Globus pallidus (tissue), 1 donor: ENCODE data around the gene AUTS2.

ENCODE experiments used
- DNase-seq: peaks from one replicate; pipeline ENCODE4 v3.0.0-alpha.2; 2015; ENCODE audit warnings: low spot score

The AUTS2 gene

DNA sequence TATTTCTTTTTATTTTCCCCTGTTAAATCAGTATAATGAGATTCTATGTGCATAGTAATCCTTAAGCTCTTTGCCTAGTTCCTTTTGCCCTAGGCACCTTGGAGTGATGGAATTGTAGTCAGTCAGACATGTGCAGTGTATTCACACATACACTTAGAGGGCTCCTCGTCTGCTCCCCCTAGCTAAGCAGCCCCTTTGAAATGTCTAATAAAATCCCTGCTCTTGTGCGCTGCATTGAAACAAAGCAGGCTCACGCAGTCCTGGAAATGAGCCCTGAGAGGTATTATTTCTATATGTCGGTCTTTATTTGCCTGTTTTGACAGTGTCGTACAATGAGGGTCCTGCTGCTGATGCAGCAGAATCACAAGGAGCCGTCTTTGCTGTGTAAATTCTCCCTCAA is 258.7 kb downstream of the AUTS2 start:
- DNase-seq = no peak

- DNase-seq = no peak
These were observed 260.2 kb downstream of the AUTS2 start for GRCh38 chr7:69858471-69858870.

DNA sequence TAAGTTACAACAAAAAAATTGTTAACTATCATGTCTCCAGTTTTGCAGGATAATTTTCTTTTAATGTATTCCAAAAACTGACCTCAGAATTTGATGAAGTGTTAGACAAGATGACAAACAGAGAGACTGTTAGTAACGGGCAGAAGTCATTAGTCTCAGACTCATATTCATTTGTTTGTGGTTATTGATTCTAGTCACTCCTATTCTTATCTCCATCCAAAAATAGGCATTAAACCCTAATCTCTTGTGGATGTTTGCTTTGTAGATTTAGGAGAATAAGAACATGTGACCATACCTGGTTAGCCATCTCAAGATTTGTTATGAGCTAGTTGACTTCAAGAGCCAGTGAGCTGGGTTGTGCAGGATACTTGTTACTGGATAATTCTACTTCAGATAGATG is 261.1 kb downstream of the AUTS2 start:
- DNase-seq = no peak

GRCh38 chr7:69860486-69860885 is 262.2 kb downstream of the AUTS2 start:
- no peak for DNase-seq

GRCh38 chr7:69860941-69861622 is 262.8 kb downstream of the AUTS2 start:
- no peak for DNase-seq

DNA sequence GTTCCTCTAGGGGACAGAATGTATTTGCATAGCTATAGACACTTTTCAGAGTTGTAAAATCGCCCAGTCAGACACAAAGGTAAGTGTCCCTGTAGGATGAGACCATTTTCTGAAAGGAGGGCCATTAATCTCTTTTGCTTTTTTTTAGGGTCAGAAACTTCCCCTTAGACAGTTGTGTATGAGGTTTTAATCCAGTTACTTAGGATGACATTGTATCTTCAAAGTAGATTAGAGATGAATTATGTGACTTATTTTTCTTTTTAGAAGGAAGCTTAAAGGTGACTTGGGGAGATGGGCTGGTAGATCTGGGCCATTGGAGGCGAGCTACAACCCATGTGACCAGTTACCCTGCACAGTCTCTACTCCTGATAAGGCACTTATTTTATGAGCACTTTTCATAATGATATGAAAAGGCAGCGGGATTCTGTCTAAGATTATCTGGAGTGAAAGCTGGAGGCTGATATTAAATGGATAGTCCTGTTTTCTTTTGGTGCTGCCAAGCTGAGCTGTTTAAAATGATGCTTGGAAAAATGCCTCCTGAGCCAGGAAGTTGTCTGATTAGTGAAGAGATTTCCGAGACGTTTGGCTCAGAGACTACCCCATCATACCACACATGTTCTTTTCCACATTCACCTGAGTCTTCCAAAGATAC is 264.3 kb downstream of the AUTS2 start:
- DNase-seq = no peak

DNA sequence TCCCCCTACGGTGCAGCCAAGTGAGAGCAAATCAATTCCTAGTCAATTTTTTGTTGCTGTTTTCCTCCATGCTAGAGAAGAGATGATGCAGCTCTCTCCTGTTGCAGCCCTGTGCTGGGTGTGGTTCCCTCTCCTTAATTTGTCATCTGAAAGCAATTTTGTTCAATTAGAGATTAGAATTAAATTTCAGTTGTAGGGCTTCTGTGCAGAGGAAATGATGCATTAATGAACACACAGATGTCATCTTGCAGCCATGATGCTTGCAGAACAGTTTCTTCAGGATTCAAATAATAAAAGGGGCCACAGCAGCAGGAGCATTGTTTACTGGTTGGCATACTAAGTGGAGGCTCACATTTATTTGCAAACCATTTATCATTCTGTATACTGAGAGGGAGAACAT is 266.0 kb downstream of the AUTS2 start:
- no peak for DNase-seq

GRCh38 chr7:69864822-69865221 is 266.5 kb downstream of the AUTS2 start:
- DNase-seq = no peak

- DNase-seq = no peak
These were observed 270.6 kb downstream of the AUTS2 start for GRCh38 chr7:69868921-69869320.

DNA sequence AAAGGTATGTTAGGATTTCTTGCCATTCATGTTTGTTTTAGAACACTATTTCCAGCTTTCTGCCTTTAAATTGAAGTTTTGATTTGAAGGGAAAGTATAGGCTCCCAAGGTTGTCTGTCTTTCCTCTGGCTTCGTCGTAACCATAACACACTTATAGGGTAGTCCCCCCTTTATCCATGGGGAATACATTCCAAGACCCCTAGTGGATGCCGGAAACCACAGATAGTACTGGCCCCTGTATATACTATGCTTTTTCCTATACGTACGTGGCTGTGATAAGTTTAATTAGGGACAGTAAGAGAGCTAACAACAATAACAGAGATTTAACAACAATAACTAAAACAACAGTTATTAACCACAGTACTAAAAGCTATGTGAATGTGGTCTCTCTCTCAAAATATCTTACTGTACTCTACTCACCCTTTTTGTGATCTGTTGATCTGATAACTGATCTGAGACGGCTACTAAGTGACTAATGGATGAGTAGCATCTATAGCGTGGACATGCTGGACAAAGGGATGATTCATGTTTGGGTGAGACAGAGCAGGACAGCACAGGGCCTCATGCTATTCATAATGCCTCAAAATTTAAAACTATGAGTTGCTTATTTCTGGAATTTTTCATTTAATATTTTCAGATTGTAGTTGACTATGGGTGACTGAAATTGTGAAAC is 273.1 kb downstream of the AUTS2 start:
- peak; percentile 9 for DNase-seq

- DNase-seq = no peak
These were observed 273.8 kb downstream of the AUTS2 start for GRCh38 chr7:69871886-69872569.

GRCh38 chr7:69873512-69873911 is 275.2 kb downstream of the AUTS2 start:
- no peak for DNase-seq

DNA sequence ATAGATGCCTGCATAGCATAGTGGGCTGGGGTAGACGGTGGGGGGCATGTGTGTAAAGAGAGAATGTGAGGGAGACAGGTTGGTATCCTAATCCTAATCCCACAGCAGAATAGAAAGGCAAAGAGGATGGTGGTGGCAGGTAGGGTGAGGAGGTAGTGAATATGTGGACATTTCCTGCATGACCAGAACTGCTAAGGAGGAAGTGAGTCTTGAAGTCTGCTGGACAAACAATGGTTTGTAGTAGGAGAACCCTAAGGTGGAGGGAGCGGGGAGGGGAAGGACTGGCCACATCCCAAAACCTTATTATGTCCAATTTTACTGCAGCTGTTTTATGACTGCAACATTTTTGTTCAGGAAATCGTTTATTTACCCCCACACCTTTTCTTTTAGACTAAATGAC is 279.7 kb downstream of the AUTS2 start:
- no peak for DNase-seq

DNA sequence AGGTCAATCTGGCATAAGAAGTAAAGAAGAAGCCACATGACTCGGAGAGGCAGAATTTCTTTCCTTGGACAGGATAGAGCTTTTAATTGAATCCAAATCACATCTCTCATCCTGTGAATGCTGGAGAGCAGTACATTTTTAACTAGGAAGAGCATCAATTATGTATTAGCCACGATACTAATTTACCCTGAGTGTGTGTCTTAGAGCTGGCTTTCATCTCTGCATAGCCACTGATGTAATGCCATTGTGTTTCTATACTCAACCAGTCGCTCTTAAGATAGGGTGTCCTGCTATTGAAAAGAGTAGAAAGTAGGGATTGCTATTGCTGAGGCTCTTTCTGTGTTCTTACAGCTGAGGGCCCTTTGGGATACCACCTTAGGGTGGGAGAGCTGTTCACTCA is 280.3 kb downstream of the AUTS2 start:
- no peak for DNase-seq

GRCh38 chr7:69879989-69880388 is 281.7 kb downstream of the AUTS2 start:
- DNase-seq = no peak

DNA sequence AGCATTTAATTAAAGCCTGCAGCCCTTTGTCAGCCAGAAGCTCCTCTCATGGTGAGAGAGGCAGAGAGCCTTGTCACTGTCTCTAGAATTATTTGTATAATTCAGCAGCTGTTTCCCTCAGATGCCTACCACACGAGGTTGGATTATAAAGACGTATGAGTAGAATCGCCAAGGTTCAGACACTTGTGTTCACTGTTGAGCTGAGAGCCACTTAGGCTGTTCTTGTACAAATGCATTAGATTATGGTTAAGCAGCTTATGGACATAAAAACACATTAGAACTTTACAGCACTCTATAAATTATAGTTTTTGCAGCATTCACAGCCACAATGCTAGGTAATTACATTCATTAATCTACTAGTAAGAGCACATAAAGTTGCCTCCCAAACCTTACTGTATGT is 282.6 kb downstream of the AUTS2 start:
- DNase-seq = no peak

GRCh38 chr7:69882269-69882668 is 284.0 kb downstream of the AUTS2 start:
- no peak for DNase-seq

GRCh38 chr7:69883399-69883891 is 285.2 kb downstream of the AUTS2 start:
- no peak for DNase-seq

- DNase-seq = peak; percentile 17
These were observed 287.2 kb downstream of the AUTS2 start for GRCh38 chr7:69885431-69885830.

GRCh38 chr7:69889338-69889975 is 291.2 kb downstream of the AUTS2 start:
- no peak for DNase-seq

DNA sequence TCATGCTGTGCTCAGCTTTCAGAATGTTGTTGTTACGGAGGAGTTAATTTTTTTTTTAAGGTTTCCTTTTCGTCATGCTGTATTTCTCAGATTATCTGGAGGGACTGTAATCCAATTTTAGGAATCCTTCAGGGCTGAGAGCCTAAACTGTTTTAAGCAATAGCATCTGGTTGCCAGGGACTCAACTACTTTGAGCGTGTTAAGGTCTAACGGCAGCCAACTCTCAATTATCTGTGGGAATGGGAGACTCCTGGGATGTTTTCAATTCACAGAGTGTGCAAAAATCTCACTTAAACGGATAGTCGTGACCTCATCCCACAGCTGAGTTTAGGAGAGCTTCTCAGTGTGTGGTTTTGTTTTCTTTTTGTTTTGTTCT is 291.7 kb downstream of the AUTS2 start:
- no peak for DNase-seq

DNA sequence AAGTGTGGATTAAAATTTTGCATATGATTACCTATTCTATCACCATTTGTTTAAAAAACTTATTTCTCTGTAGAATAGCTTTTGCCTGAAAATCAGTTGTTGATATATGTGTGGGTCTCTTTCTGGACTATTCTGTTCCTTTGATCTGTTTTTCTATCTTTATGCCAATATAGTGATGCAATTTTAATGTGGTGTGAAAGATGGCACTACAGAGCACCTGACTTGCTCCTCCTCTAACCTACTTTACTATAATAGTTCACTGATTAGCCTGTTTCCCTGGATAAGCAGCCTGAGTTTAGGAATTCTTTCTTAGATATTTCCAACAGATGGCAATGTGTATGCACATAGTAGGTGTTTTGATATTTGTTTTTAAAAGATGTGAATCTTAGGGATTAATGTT is 294.5 kb downstream of the AUTS2 start:
- DNase-seq = no peak
